ENCODE results near the gene LRMDA.

LRMDA gene

DNA sequence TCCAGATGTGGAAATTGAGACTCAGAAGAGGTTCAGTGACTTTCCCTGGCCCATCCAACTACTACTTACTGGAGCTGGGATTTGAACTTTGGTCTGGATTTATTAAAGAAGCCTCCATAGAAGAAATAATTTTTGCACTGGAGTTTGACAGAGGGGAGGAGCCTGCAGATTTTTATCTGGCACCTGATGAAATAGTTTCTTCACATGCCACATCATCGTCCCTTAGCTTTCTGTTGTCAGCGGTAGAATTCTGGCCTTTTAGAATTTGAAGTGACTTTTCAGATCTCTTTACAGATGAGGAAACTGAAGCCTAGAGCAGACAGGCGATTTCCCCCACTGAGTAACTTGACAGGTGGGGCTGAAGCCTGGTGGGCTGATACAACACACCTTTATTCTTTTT lies 233.5 kb downstream of the LRMDA start:
- Histone ChIP-seq H3K9me3 (ENCODE audit: control insufficient read depth, insufficient read depth, low read depth, low read length) (no peaks in the 10 kb centered on the region), H3K4me1 (ENCODE audit: control insufficient read depth, insufficient read depth, low read length) (no peaks in the 10 kb centered on the region), H3K27ac (ENCODE audit: extremely low read depth, low read depth, low read length) (no peak overlapping the region), H3K36me3 (ENCODE audit: control insufficient read depth in 2 of 2, insufficient read depth in 1 of 2, low read length in 2 of 2) (no peaks in the 10 kb centered on the region), H3K4me3 (ENCODE audit: low read depth, low read length) (no peak overlapping the region)
- ChIA-PET POLR2A (no interaction called here), CTCF (no interaction called here)
- no peak for TF ChIP-seq ZNF211 (tag by site-specific recombination; IDR thresholded peaks at IDR 0.05; ENCODE audit: low read depth)
- TF ChIP-seq ZNF670 (tag by site-specific recombination; IDR thresholded peaks at IDR 0.05; ENCODE audit: low read depth) = no peak
- TF ChIP-seq RBAK (tag by site-specific recombination; IDR thresholded peaks at IDR 0.05) = no peak
- TF ChIP-seq ZNF571 (tag by site-specific recombination; IDR thresholded peaks at IDR 0.05) = no peak
- TF ChIP-seq GLIS1 (tag by site-specific recombination; IDR thresholded peaks at IDR 0.05) = no peak
- no peak for TF ChIP-seq OVOL3 (tag by site-specific recombination; IDR thresholded peaks at IDR 0.05)
- TF ChIP-seq ZNF544 (tag by site-specific recombination; IDR thresholded peaks at IDR 0.05) = no peak
- no peak for TF ChIP-seq ZNF350 (tag by site-specific recombination; IDR thresholded peaks at IDR 0.05)
- no peak for TF ChIP-seq ZFP3 (tag by site-specific recombination; IDR thresholded peaks at IDR 0.05; ENCODE audit: low read depth)
- TF ChIP-seq ZNF654 (tag by site-specific recombination; IDR thresholded peaks at IDR 0.05; ENCODE audit: low read depth) = no peak
- no peak for TF ChIP-seq ZNF768 (tag by site-specific recombination; IDR thresholded peaks at IDR 0.05)

DNA sequence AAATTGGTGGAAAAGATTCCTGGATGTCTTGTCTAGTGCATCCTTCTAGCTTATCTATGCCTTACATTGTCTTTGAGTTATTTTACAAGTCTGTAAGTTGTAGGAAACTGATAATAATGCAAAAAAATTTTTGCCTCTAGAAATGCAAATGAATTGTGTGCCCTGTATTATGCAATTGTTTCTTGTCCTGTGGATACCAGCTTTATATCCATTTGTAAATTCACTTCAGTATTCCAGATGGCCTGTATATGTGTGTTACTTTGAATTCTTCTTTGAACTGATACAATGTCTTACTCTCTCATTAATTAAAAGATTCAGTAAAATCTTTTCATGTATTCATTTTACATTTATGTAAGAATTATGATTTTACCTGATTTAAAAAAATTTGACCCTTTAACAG lies 234.3 kb downstream of the LRMDA start:
- Histone ChIP-seq H3K36me3 (ENCODE audit: control insufficient read depth in 2 of 2, insufficient read depth in 1 of 2, low read length in 2 of 2) (no peaks in the 10 kb centered on the region), H3K4me3 (ENCODE audit: low read depth, low read length) (no peak overlapping the region), H3K27ac (ENCODE audit: extremely low read depth, low read depth, low read length) (no peak overlapping the region), H3K4me1 (ENCODE audit: control insufficient read depth, insufficient read depth, low read length) (no peaks in the 10 kb centered on the region), H3K9me3 (ENCODE audit: control insufficient read depth, insufficient read depth, low read depth, low read length) (no peaks in the 10 kb centered on the region)
- POLR2A ChIA-PET = no interaction called here
- CTCF ChIA-PET = no interaction called here
- TF ChIP-seq TCF7L2 (IDR thresholded peaks at IDR 0.05; ENCODE audit: borderline replicate concordance, low read depth, low read length) (no peak), ZNF394 (tag by site-specific recombination; IDR thresholded peaks at IDR 0.05; ENCODE audit: borderline replicate concordance) (no peak), ZNF302 (tag by site-specific recombination; IDR thresholded peaks at IDR 0.05; ENCODE audit: low read depth) (no peak), REPIN1 (tag by site-specific recombination; IDR thresholded peaks at IDR 0.05; ENCODE audit: low read depth) (no peak), ZNF416 (tag by site-specific recombination; IDR thresholded peaks at IDR 0.05) (no peak)

DNA sequence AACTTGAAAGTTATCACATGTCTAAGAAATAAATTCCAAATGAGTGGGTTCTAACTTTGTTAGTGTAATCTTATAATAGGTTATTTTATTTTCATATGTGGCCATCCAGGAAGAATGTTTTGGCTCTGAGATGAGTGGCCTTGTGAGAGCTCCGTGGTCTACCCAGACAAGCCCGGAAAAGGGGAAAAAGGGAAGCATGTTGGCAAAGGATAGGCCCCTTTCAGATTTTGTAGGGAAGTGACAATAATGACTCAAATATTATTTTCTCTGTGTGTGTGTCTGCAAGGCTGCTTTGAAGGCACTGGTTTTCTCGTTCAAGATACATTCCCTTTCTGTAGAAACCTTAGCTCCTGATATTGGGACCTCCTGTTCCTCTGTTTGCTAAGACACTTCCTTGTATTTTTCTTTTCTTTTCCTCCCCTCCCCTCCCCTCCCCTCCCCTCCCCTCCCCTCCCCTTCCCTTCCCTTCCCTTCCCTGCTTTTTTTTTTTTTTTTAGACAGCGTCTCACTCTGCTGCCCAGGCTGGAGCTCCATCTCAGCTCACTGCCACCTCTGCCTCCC lies 240.8 kb downstream of the LRMDA start:
- Histone ChIP-seq H3K27ac (ENCODE audit: extremely low read depth, low read depth, low read length) (no peak overlapping the region), H3K9me3 (ENCODE audit: control insufficient read depth, insufficient read depth, low read depth, low read length) (no peaks in the 10 kb centered on the region), H3K4me1 (ENCODE audit: control insufficient read depth, insufficient read depth, low read length) (no peaks in the 10 kb centered on the region), H3K36me3 (ENCODE audit: control insufficient read depth in 2 of 2, insufficient read depth in 1 of 2, low read length in 2 of 2) (no peaks in the 10 kb centered on the region), H3K4me3 (ENCODE audit: low read depth, low read length) (no peak overlapping the region)
- CTCF ChIA-PET = no interaction called here
- POLR2A ChIA-PET = no interaction called here
- TF ChIP-seq ZNF394 (tag by site-specific recombination; IDR thresholded peaks at IDR 0.05; ENCODE audit: borderline replicate concordance) (no peak), ZBTB17 (tag by site-specific recombination; IDR thresholded peaks at IDR 0.05) (no peak), YY2 (tag by site-specific recombination; IDR thresholded peaks at IDR 0.05) (no peak), ZNF140 (tag by site-specific recombination; IDR thresholded peaks at IDR 0.05) (no peak), ZNF548 (tag by site-specific recombination; IDR thresholded peaks at IDR 0.05) (no peak)

DNA sequence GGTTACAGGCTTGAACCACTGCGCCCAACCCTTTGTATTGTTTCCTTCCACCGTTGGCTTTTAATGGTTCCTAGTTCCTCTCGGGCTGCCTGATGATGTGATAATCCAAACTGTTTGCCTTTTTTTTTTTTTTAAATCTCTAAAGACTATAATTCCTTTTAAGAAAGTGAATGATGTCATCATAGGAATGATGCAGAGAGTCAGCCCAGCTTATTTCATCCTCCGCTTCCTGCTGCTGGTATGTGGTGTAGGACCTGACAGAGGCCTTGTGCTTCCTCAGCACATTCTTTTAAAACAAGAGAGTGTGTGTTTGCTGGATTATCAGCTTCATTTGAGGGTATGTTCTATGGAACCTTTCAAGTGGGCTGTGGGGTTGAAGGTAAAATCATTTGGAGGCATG lies 241.4 kb downstream of the LRMDA start:
- ChIA-PET POLR2A (no interaction called here), CTCF (interaction anchor here (0.7 kb wide), 1 partner anchor 272 kb away, joined by 4 read pairs; no protein-coding TSS in a partner anchor)
- TF ChIP-seq, protein P1, sequence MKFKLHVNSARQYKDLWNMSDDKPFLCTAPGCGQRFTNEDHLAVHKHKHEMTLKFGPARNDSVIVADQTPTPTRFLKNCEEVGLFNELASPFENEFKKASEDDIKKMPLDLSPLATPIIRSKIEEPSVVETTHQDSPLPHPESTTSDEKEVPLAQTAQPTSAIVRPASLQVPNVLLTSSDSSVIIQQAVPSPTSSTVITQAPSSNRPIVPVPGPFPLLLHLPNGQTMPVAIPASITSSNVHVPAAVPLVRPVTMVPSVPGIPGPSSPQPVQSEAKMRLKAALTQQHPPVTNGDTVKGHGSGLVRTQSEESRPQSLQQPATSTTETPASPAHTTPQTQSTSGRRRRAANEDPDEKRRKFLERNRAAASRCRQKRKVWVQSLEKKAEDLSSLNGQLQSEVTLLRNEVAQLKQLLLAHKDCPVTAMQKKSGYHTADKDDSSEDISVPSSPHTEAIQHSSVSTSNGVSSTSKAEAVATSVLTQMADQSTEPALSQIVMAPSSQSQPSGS (tag by site-specific recombination; IDR thresholded peaks at IDR 0.05; ENCODE audit: low read depth) = peak; percentile 87
- TF ChIP-seq ZNF324 (tag by site-specific recombination; IDR thresholded peaks at IDR 0.05) = no peak
- TF ChIP-seq ZNF423 (tag by site-specific recombination; IDR thresholded peaks at IDR 0.05) = no peak
- no peak for TF ChIP-seq ZNF133 (tag by site-specific recombination; IDR thresholded peaks at IDR 0.05)
- 0 out of 2 replicates have a peak, but pooled peaks have one; percentile 21 for TF ChIP-seq FEZF1 (tag by site-specific recombination; IDR thresholded peaks at IDR 0.05)
- TF ChIP-seq GFI1B (tag by site-specific recombination; IDR thresholded peaks at IDR 0.05) = no peak
- TF ChIP-seq ZNF510 (tag by site-specific recombination; IDR thresholded peaks at IDR 0.05; ENCODE audit: insufficient replicate concordance) = no peak
- TF ChIP-seq OVOL3 (tag by site-specific recombination; IDR thresholded peaks at IDR 0.05) = no peak
- no peak for TF ChIP-seq ZBTB17 (tag by site-specific recombination; IDR thresholded peaks at IDR 0.05)
- TF ChIP-seq, protein P2, sequence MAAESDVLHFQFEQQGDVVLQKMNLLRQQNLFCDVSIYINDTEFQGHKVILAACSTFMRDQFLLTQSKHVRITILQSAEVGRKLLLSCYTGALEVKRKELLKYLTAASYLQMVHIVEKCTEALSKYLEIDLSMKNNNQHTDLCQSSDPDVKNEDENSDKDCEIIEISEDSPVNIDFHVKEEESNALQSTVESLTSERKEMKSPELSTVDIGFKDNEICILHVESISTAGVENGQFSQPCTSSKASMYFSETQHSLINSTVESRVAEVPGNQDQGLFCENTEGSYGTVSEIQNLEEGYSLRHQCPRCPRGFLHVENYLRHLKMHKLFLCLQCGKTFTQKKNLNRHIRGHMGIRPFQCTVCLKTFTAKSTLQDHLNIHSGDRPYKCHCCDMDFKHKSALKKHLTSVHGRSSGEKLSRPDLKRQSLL (tag by site-specific recombination; IDR thresholded peaks at IDR 0.05) = no peak
- TF ChIP-seq EGR2 (tag by site-specific recombination; IDR thresholded peaks at IDR 0.05; ENCODE audit: low read depth) = no peak

More for the DNA sequence above, 241.4 kb downstream of the LRMDA start:
- H3K4me3 ChIP-seq (ENCODE audit: low read depth, low read length) = no peak overlapping the region
- H3K36me3 ChIP-seq (ENCODE audit: control insufficient read depth in 2 of 2, insufficient read depth in 1 of 2, low read length in 2 of 2) = no peaks in the 10 kb centered on the region
- no peak overlapping the region for H3K27ac ChIP-seq (ENCODE audit: extremely low read depth, low read depth, low read length)
- no peaks in the 10 kb centered on the region for H3K9me3 ChIP-seq (ENCODE audit: control insufficient read depth, insufficient read depth, low read depth, low read length)
- no peaks in the 10 kb centered on the region for H3K4me1 ChIP-seq (ENCODE audit: control insufficient read depth, insufficient read depth, low read length)
